Fibroblast of lung (primary cell): ENCODE data around the gene ARHGAP6.

Source experiments
- EZH2 ChIP-seq: IDR thresholded peaks from 2 replicates; pipeline ENCODE4 v1.5.1; 2012; ENCODE audit warnings: low read length, control low read depth, mild to moderate bottlenecking; ENCODE audit errors: missing control alignments
- TF ChIP-seq, protein P1 (sequence below), 2 donors: IDR thresholded peaks in 1 of 2; conservative IDR thresholded peaks in 1 of 2; 1 replicate in 1 of 2; 2 replicates in 1 of 2; pipeline ENCODE4 v1.5.1; 2011 to 2012; ENCODE audit warnings: low read length in 2 of 2, control low read depth in 1 of 2, inconsistent platforms in 1 of 2, low read depth in 1 of 2, mild to moderate bottlenecking in 1 of 2

DNA sequence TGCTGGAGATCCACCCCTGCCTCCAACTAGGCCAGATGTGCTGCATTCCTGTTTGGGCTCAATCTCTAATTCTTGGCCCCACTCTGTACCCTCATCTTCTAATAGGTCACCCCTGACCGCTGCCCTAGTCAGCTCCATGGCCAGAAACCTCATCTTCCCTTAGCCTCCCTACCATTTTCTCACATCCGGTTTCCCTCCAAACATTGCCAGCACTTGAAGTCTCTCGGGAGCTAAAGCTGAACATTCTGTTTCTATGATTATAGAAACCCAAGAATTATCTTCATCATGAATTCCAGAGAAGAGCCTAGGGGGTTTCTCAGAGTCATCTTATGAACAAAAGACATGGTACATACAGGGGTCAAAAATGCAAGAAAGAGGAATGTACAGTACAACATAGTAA, 192.8 kb downstream of the ARHGAP6 start:
- TF ChIP-seq EZH2, result no peak
- TF ChIP-seq, protein P1, sequence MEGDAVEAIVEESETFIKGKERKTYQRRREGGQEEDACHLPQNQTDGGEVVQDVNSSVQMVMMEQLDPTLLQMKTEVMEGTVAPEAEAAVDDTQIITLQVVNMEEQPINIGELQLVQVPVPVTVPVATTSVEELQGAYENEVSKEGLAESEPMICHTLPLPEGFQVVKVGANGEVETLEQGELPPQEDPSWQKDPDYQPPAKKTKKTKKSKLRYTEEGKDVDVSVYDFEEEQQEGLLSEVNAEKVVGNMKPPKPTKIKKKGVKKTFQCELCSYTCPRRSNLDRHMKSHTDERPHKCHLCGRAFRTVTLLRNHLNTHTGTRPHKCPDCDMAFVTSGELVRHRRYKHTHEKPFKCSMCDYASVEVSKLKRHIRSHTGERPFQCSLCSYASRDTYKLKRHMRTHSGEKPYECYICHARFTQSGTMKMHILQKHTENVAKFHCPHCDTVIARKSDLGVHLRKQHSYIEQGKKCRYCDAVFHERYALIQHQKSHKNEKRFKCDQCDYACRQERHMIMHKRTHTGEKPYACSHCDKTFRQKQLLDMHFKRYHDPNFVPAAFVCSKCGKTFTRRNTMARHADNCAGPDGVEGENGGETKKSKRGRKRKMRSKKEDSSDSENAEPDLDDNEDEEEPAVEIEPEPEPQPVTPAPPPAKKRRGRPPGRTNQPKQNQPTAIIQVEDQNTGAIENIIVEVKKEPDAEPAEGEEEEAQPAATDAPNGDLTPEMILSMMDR (conservative IDR thresholded peaks at IDR 0.05 in 1 of 2, IDR thresholded peaks at IDR 0.05 in 1 of 2; ENCODE audit: low read depth in 1 of 2, low read length in 2 of 2), result no peak
